ENCODE results near the gene NT5C1A.

- TF ChIP-seq, protein P1, sequence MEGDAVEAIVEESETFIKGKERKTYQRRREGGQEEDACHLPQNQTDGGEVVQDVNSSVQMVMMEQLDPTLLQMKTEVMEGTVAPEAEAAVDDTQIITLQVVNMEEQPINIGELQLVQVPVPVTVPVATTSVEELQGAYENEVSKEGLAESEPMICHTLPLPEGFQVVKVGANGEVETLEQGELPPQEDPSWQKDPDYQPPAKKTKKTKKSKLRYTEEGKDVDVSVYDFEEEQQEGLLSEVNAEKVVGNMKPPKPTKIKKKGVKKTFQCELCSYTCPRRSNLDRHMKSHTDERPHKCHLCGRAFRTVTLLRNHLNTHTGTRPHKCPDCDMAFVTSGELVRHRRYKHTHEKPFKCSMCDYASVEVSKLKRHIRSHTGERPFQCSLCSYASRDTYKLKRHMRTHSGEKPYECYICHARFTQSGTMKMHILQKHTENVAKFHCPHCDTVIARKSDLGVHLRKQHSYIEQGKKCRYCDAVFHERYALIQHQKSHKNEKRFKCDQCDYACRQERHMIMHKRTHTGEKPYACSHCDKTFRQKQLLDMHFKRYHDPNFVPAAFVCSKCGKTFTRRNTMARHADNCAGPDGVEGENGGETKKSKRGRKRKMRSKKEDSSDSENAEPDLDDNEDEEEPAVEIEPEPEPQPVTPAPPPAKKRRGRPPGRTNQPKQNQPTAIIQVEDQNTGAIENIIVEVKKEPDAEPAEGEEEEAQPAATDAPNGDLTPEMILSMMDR (tag by site-specific recombination; IDR thresholded peaks at IDR 0.05): no peak
- TF ChIP-seq, protein P2, sequence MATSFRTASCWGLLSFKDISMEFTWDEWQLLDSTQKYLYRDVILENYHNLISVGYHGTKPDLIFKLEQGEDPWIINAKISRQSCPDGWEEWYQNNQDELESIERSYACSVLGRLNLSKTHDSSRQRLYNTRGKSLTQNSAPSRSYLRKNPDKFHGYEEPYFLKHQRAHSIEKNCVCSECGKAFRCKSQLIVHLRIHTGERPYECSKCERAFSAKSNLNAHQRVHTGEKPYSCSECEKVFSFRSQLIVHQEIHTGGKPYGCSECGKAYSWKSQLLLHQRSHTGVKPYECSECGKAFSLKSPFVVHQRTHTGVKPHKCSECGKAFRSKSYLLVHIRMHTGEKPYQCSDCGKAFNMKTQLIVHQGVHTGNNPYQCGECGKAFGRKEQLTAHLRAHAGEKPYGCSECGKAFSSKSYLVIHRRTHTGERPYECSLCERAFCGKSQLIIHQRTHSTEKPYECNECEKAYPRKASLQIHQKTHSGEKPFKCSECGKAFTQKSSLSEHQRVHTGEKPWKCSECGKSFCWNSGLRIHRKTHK (tag by site-specific recombination; IDR thresholded peaks at IDR 0.05): no peak
- no peak for TF ChIP-seq ZNF274 (IDR thresholded peaks at IDR 0.05; ENCODE audit: low read length)
- no peak for TF ChIP-seq ZNF274 (tag by site-specific recombination; IDR thresholded peaks at IDR 0.05; ENCODE audit: borderline replicate concordance)
- TF ChIP-seq YY1 (tag by site-specific recombination; IDR thresholded peaks at IDR 0.05): no peak
- no peak for TF ChIP-seq ZNF423 (tag by site-specific recombination; IDR thresholded peaks at IDR 0.05)
- TF ChIP-seq ZBTB20 (tag by site-specific recombination; IDR thresholded peaks at IDR 0.05): no peak
Observed at GRCh38 chr1:39676948-39677548, 5.1 kb upstream of the NT5C1A start.

Measured in HEK293 (cell line).